Fibroblast of the conjunctiva (primary cell): Measurements from ENCODE around the gene SMG6.
A peak's percentile ranks its signal among the peaks of the same experiment; 100 is the strongest.
"Not testable (repeated sequence)": the region's sequence is repeated elsewhere in the genome, so short reads cannot be mapped to it uniquely, and the experiment has no call there.

Experiments used
- DNase-seq: peaks from one replicate; pipeline ENCODE4 v3.0.0-alpha.2; 2010; ENCODE audit warnings: low read depth

SMG6 gene

DNA sequence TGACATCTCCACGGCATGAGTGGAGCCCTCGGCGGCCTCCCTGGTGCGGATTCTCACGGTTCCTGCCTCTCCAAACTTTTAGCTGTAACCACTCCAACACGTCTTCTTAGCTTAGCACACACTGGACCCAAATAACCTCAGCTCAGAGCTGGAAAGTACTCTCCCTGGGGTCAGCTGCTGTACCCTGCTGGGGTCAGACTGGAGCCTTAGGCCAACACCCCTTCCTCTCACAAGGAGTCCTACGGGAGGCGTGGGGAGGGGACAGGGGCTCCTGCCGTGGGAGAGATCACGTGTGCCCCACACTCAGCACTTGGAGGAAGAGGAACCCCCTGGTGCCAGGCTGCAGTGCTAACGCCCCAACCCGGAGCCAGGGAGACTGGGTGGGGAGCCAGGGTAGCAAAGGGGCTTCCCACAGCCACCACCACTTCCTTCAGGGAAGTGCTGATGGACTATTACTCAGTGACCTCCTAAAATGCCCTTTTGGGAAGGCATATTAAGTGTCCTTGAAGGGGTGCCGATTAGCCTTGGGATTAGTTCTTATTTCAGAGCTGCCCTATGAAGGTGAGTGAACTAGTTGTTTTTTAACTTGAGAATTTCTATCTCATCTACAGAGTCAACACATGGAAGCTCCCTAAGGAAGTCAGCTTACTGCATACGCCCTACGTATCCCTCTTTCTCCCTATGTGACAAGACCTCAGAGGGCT, 124.6 kb downstream of the SMG6 start:
- DNase-seq: no peak

DNA sequence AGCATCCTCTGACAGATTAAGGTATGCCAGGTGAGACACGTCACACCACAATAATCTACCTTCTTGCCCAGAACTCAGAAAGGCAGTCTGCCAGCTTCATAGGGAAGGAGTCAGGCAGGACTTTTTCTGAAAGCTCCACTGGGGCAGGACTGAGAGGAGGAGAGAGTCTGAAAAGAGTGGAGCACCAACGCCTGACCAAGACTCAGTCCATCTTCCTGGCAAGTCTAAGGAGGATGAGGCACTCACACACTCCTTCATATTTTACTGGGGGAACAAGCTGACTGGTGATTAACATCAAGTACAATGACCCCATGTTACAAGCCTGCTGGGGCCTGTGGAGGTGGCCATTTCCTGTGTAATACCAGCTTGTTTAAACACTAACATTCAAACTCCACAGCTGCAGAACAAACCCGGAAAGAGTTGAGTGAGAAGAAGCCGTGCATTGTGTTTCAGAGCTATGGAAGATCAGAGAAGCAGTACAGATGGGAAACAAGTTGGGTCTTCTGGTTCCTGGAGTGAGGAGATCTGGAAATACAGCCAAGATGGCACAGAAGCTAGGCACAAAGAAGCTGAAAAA, 126.3 kb downstream of the SMG6 start:
- no peak for DNase-seq

DNA sequence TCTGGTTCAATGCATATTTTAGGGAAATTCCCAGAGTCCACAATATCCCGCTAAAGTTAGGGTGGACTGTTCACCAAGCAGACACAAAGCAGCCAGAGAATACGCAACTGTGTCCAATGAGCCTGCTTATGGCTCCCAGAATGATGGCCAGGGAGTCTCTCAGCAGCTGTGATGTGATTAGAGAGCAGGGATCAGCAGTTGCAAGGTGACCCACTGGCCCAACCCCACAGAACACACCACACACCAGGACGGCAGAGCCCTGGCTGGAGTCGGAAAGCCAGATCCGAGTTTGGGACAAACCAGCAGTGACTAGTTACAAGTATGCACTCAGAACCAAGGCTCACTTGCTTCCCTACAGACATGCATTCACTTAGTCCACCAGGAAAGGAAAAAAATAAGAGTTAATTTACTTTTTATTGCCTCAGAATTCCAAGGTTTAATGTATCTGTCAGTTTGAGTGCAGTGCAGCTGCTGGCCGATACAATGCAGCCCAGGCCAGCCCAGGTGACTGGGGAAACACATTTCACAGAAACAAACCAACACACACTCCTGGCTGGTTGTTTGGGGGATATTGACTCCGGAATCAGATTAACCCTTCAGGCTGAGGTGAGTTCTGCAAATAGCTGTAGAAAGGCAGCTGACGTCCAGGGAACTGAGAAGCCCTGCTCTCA, 127.0 kb downstream of the SMG6 start:
- DNase-seq: no peak

DNA sequence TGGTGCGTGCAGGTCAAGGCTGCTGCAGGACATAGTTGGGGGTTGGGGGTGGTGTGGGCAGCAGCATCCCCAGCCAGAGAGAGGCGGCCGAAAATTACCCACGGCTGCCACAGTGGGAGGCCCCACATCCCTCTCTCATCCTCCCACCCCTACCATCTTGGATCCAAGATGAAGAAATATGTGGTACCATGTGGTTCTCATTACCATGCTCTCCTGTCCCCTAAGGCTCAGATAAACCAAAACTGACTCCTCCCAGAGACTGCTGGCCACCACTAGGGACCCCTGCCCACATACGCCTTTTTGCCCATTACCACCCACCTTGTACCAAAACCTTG, 128.3 kb downstream of the SMG6 start:
- no peak for DNase-seq

DNA sequence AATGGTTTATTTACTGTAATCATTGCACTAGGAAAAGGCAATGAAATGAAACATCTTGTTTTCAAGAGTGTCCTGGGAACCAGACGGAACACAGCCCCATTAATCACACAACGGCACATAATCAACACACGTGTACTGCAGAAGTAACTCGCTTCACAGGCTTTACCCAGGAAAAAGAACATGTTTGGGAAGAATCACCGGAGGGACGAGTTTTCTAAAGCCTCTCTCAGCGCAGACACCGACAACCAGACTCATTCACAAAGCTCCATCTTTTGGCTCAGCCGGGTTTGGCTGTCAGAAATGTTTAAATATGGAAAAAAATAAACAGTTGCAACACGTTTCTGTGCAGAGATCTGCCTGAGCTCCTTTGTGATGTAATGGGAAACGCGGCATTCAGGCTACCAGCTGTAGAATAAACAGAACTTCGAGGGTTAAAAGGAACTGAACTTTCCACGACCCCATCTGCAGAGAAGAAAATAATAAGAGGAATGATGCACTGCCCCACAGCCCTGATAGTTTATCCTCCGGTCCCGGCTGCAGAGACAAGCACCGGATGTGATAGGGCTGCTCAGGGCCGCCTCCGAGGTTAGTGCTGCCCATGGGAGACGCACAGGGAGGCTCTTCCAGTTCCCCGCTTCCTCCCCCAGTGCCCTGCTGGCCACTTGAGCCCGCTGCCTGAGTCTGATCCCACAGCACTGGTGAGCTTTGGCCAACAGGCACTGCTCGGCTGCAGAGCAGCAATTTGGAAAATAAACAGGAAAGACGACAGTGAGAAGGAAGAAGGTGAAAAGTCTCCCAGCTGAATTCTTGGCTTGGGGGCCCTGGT, 128.9 kb downstream of the SMG6 start:
- DNase-seq: peak; percentile 80

DNA sequence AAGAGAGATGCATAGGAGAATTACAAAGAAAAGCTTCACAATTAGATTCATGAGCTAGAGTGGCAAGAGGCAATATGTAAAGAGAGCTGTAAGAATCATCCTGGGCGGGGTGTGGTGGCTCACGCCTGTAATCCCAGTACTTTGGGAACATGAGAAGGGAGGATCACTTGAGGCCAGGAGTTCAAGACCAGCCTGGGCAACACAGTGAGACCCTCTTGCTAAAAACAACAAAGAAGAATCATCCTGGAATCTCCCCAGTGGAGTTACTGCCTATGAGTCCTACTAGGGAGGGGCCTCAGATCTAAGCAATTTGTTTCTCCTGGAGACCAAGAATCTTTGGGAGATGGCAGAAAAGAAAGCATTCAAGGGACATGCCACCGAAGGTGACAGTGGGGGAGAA, 129.6 kb downstream of the SMG6 start:
- DNase-seq: no peak

DNA sequence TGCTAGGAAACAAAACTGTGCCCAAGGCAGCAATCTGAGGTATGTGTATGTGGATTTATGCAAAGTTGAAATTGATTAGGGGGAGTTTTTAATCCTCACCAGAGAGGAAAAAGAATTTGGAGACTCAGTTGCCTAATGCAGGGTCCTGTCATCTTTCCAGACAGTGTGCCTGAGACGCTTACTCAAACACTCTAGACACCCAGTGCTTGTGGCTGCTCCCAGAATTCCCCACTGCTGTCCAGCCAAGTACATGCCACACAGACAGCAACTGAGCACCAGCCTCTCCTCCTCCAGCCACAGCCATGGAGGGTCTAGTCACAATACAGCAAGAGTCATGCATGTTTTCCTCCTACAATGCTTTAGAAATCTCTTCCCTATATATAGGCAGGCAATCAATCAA, 130.6 kb downstream of the SMG6 start:
- no peak for DNase-seq

DNA sequence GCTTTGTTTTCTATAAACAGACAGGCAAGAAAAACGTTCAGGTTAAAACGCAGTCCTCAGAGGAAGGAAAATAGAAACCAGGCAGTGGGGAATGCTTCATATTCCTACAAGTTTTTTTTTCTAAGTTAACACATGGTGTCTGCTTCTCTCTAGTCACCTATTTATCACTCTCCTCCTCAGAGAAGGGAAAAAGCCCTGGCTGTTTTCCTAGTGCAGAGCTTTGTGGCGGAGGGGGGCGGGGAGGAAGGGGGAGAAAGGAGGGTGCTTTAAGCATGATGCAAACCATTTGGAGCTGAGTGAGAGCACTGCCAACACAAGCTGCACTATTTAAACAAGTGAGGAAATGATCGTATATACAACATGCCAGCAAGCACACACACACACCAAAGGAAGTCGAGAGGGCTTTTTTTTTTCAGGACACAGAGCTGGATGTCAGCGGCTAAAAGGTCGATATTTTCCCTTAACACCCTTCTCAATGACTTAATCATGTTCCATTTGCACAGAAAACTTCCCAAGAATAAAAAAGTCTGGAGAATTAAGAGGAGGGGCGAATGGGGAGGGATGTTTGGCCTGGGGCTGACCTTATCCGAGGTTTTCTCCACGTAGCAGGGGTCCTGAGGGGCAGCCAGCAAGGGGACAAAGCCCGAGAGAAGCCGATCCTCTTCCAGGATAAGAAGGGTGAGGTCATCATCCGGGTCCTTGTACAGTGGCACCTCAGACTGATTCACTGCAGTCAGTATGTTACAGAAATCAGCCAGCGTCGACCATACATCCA, 131.3 kb downstream of the SMG6 start:
- DNase-seq: peak; percentile 91

DNA sequence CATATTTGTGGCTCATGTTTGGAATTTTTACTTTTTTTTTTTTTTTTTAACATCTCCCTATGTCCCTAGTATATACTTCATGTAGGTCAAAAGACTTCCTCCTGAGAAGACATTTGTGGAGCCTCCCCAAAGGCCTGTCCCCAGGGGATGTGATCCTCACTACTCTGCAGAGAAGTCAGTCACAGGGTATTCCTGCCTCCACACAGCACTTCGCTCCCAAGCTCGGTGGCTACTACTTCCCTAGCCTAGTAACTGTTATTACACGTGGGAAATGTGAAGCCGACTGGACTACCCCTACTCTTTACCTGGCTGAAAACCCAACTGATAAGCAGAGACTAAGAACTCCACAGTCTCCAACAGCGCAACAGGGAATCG, 131.9 kb downstream of the SMG6 start:
- no peak for DNase-seq

DNA sequence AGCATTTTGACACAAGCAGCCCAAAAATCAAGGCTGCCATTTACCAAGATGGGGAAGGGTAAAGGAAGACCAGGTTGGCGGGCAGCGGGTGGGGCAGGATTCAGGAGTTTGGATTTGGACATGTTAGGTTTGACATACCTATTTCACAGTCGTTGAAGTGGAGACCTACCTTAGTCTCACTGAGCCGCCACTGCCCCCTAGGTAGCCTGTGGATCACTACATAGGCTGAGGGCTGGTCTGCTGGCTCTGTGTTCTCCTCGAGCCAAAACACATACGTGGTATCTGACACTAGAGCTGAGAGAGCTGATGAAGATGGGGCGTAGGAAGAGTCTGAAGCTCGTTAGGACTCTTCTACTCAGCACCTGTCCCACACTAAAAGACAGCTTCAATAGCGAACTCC, 133.6 kb downstream of the SMG6 start:
- no peak for DNase-seq

DNA sequence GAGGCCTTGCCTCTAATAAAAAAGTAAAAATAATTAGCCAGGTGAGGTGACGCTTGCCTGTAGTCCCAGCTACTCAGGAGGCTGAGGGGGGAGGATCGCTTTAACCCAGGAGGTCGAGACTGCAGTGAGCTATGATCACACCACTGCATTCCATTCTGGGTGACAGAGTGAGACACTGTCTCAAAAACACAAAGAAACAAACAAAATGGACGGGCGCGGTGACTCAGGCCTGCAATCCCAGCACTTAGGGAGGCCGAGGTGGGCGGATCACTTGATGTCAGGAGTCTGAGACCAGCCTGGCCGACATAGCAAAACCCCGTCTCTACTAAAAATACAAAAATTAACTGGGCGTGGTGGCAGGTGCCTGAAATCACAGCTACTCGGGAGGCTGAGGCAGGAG, 137.9 kb downstream of the SMG6 start:
- not testable (repeated sequence) for DNase-seq

DNA sequence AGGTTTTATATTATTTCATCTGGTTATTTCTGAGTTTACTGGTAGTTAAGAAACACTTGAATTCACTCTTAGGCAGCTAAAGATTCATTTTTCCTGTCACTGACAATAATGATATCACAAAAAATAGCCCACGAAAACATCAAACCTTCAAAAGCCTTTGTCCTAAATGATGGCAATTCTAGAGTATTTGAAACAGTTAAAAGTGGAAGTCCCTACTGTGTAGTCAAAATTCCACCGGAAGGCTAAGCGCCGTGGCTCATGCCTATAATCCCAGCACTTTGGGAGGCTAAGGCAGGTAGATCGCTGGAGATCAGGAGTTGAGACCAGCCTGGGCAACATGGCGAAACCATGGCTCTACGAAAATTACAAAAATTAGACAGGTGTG, 145.2 kb downstream of the SMG6 start:
- no peak for DNase-seq

DNA sequence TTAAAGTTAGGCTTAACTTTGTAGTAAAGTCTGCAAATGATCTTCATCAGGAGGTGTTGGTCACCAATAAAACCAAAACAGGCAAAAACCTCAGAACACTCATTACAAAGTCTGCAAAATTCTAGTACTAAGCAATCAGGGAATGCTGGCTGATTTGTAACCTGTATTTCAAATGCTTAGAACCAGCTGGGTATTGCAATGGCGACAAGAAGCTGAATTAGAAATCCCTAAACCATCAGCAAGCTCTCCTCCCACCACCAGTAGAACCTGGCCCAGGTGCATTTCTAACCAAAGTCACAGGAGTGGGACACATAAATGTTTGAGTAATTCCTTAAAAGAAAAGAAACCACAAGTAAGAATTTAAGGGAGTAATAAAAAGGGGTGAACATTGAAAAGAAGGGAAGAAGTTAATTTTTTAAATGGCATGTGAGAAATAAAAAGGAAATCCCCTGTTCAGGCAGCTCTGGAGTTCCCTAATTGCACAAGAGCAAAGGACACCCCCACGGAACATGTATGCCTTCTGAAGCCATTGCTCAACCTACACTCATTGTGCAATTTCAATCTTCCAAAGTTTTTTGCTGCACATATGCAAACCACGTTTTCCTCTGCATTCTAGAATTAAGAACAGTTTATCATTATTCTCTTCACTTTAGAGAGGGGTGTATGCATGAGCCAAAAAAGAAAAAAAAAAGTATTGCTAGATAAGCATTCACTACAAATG, 145.8 kb downstream of the SMG6 start:
- DNase-seq: peak; percentile 87

DNA sequence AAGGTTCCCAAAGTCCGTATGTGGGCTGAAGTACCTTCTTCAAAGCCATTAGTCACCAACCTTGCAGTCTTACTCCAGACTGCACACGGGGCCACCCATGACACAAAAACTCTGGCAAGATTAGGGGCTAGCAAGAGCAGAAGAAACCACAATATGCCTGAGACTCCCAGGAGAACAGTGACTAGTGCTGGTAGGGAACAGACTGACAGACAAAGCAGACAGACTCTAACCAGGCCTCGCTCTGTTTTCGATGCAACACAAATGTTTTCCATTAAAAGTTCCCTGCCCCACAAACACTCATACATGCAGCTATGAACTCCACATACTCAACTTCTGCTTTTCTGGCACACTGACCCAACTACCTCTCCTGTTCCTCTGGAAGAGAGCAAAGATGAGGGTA, 146.5 kb downstream of the SMG6 start:
- DNase-seq: peak; percentile 60

DNA sequence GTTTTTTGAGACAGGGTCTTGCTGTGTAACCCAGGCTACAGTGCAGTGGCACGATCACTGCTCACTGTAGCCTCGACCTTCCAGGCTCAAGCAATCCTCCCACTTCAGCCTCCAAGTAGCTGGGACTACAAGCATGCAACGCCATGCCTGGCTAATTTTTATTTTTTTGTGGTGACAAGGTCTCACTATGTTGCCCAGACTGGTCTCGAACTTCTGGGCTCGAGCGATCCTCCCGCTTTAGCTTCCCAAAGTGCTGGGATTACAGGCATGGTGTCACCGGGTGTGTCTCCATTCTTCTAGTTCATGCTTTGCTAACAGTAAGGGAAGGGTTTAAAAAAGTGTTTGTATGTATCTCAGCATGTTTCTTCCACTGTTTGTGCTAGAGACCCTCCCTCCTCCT, 146.9 kb downstream of the SMG6 start:
- DNase-seq: no peak

DNA sequence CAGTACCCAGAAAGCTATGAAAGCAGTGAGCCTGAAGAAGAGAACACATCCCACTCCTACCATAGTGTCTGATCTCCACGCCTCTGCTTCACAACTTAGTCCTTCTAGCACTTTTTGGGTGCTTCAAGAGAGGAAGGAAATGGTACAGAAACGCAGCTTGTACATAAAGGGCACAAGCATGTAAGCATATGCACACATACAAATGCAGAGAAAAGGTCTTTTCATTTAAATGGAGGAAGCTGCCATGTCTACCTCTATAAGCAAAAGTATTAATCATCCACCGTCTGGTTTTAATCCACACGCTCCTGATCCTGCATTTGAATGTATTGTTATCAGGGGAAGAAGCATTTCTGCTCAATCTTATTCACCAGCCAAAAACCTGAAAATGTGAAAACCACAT, 148.0 kb downstream of the SMG6 start:
- DNase-seq: no peak

DNA sequence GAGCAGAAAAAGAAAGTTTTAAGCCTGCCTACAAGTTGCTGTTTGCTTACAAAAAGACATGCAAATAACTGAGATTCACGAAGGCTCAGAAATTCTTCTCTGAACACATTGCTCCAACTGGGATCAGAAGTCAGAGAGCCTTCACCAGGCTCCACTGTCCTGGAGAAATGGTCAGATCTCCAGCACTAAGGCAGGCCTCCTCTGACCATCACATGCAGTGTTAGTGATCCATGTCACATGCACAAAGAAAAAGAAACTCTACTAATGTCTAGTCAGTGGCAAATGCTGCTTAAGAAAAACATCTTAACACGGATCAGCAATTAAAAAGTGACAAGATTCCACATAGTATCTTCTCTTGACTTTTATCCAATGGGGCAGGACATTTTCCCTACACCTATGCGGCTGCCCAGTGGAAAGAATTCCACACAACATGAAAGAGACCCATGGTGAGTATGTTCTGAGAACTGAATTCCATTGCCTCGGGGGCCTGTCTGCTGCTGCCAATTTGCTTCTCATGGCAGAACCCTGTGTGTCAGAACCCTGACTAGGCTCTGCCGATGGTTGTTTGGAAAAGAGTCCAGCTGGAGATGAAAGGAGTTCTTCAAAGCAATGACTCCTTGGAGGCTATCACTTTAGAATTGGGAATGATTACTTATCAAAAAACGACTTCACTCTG, 152.1 kb downstream of the SMG6 start:
- DNase-seq: no peak

DNA sequence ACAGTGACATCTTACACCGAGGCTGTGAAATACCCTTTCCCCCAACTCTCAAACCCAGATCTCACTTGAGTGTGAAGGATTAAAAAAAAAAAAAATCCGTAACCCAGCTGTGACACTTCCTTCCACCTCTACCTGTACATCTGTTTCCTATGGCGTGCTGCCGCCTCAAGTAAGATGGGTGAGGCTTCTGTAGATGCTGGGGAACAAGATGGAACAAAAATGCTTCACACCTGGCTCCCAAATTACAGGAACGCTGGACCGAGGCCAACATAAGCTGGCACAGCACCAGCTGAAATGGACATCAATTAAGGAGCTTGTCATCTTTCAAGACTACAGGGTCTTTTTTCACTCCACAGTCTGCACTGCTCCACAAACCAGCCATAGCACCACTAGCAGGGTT, 152.8 kb downstream of the SMG6 start:
- DNase-seq: no peak

DNA sequence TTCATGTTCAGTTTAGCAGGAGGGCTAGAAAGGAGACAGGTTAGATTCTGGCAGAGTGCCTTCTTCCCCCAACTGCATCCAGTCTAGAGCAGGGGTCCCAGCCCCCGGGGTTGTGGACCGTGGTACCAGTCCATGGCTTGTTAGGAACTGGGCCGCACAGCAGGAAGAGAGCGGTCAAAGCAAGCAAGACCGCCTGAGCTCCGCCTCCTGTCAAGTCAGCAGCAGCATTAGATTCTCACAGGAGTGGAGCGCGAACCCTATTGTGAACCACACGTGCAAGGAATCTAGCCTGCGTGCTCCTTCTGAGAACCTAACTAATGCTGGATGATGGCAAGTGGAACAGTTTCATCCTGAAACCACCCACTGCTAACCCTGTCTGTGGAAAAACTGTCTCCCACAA, 153.7 kb downstream of the SMG6 start:
- DNase-seq: no peak

DNA sequence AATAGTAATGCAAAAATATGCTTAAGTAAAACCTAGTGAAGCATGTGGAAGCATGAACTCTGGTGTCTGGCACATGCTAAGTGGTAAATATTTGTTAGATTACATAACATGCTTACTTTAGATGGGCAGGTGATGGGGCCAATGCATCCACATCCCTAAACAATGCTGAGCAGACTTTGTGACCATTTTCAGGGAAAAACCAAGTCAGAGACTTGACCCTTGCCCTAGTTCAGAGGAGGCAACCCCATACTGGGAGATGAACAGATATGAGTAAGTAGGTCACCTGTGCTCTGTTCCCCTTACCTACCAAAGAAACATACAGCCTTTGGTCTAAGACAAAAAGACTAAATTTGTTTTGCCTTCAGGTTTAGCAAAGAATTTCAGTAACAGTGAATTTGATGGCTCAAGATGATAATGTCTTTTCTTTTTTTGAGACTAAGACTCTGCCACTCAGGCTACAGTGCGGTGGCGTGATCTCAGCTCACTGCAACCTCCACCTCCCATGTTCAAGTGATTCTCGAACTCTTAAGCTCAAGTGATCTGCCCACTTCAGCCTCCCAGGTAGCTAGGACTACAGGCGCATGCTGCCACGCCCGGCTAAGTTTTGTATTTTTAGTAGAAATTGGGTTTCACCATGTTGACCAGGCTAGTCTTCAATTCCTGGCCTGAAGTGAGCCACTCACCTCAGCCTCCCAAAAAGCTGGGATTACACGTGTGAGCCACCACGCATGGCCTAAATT, 157.3 kb downstream of the SMG6 start:
- no peak for DNase-seq
